SHP77 (cell line): ENCODE results near the gene CNGB1.
A peak's percentile ranks its signal among the peaks of the same experiment; 100 is the strongest.
"Not testable (repeated sequence)": the region's sequence is repeated elsewhere in the genome, so short reads cannot be mapped to it uniquely, and the experiment has no call there.

Experiments used
- DNase-seq, 2 experiments: peaks; one replicate each; lab custom pipeline; 2025; lab: John Stamatoyannopoulos, UW

The CNGB1 gene

GRCh38 chr16:57970970-57971369, at the start of gene CNGB1:
Gene CNGB1 (minus strand): TSS chr16:57971128. CDS start chr16:57967286, 3,842 bp downstream.
- DNase-seq = peak; percentile 22 to 51

- DNase-seq = no peak
Measured at GRCh38 chr16:58019866-58020538, 49.1 kb upstream of the CNGB1 start.

GRCh38 chr16:58018803-58019202, 47.9 kb upstream of the CNGB1 start:
- DNase-seq = no peak

GRCh38 chr16:58016840-58017446, 46.0 kb upstream of the CNGB1 start:
- DNase-seq = no peak

GRCh38 chr16:58013201-58013956, 42.5 kb upstream of the CNGB1 start:
- DNase-seq = no peak

GRCh38 chr16:58012481-58012880, 41.6 kb upstream of the CNGB1 start:
- DNase-seq = no peak

- DNase-seq = no peak
Measured at GRCh38 chr16:58011652-58012051, 40.7 kb upstream of the CNGB1 start.

- no peak for DNase-seq
Measured at GRCh38 chr16:58010886-58011285, 40.0 kb upstream of the CNGB1 start.

- no peak for DNase-seq
Measured at GRCh38 chr16:58009856-58010416, 39.0 kb upstream of the CNGB1 start.

GRCh38 chr16:58004736-58005135, 33.8 kb upstream of the CNGB1 start:
- not testable (repeated sequence) for DNase-seq

GRCh38 chr16:58002936-58003335, 32.0 kb upstream of the CNGB1 start:
- DNase-seq = no peak

GRCh38 chr16:58002416-58002800, 31.5 kb upstream of the CNGB1 start:
- DNase-seq = no peak

GRCh38 chr16:58001781-58002415, 31.0 kb upstream of the CNGB1 start:
- DNase-seq = no peak

GRCh38 chr16:58000706-58001676, 30.1 kb upstream of the CNGB1 start, which contains the start of gene USB1:
Gene USB1 (plus strand): TSS chr16:58001407. CDS start chr16:58001484, 77 bp downstream.
- peak; percentile 65 for DNase-seq

GRCh38 chr16:57999971-58000705, 29.2 kb upstream of the CNGB1 start, which contains the start of gene ZNF319:
Gene ZNF319 (minus strand): TSS chr16:58000672. CDS start chr16:57998265, 2,407 bp downstream.
- no peak for DNase-seq

- peak in 1 of 2 experiments; percentile 7 for DNase-seq
Measured at GRCh38 chr16:57999366-57999970, 28.5 kb upstream of the CNGB1 start.

GRCh38 chr16:57998992-57999365, 28.1 kb upstream of the CNGB1 start:
- DNase-seq = no peak

GRCh38 chr16:57998486-57998885, 27.6 kb upstream of the CNGB1 start:
- no peak for DNase-seq

- DNase-seq = no peak
Measured at GRCh38 chr16:57997528-57998265, 26.8 kb upstream of the CNGB1 start.
